Effector memory CD4-positive, alpha-beta T cell (primary cell): ENCODE data around the gene PDXK.

Experiments used
- DNase-seq, 3 donors: peaks; one replicate each; pipeline ENCODE4 v3.0.0-alpha.2; 2020
- H3K27ac ChIP-seq: 2 replicates; pipeline ENCODE4 v1.7.0; 2013; ENCODE audit warnings: mild to moderate bottlenecking, low read length, moderate library complexity; ENCODE audit not compliant: insufficient read depth, poor library complexity, severe bottlenecking
- H3K27me3 ChIP-seq: replicated peaks from 2 replicates; pipeline ENCODE4 v1.7.0; 2013; ENCODE audit warnings: mild to moderate bottlenecking, low read length; ENCODE audit not compliant: insufficient read depth, control insufficient read depth, poor library complexity, severe bottlenecking
- H3K36me3 ChIP-seq: 2 replicates; pipeline ENCODE4 v1.7.0; 2013; ENCODE audit warnings: mild to moderate bottlenecking, low read length, moderate library complexity; ENCODE audit not compliant: control insufficient read depth, insufficient read depth
- H3K4me1 ChIP-seq: 2 replicates; pipeline ENCODE4 v1.7.0; 2013; ENCODE audit warnings: low read length, mild to moderate bottlenecking; ENCODE audit not compliant: control insufficient read depth, insufficient read depth, poor library complexity, severe bottlenecking
- H3K4me3 ChIP-seq: 2 replicates; pipeline ENCODE4 v1.7.0; 2013; ENCODE audit warnings: low read length, low read depth, mild to moderate bottlenecking; ENCODE audit not compliant: insufficient read depth, poor library complexity, severe bottlenecking
- H3K9me3 ChIP-seq: 2 replicates; pipeline ENCODE4 v1.7.0; 2013; ENCODE audit warnings: mild to moderate bottlenecking, low read length, moderate library complexity; ENCODE audit not compliant: control insufficient read depth

PDXK gene

GRCh38 chr21:43687566-43688399 is 31.1 kb upstream of the PDXK start:
- H3K27me3 ChIP-seq: no peaks in the 10 kb centered on the region
- no peaks in the 10 kb centered on the region for H3K9me3 ChIP-seq
- peaks cover 90% of the 10 kb centered on the region for H3K36me3 ChIP-seq
- no peak overlapping the region for H3K4me3 ChIP-seq
- H3K4me1 ChIP-seq: no peaks in the 10 kb centered on the region
- no peak for DNase-seq
- H3K27ac ChIP-seq: no peak overlapping the region

GRCh38 chr21:43688906-43689305 is 30.0 kb upstream of the PDXK start:
- Histone ChIP-seq H3K27ac (no peak overlapping the region), H3K9me3 (no peaks in the 10 kb centered on the region), H3K4me3 (no peak overlapping the region), H3K36me3 (peaks cover 94% of the 10 kb centered on the region), H3K27me3 (no peaks in the 10 kb centered on the region), H3K4me1 (no peaks in the 10 kb centered on the region)
- DNase-seq: no peak

GRCh38 chr21:43689556-43690337 is 29.2 kb upstream of the PDXK start:
- no peaks in the 10 kb centered on the region for H3K27me3 ChIP-seq
- H3K36me3 ChIP-seq: peaks cover 96% of the 10 kb centered on the region
- no peaks in the 10 kb centered on the region for H3K4me1 ChIP-seq
- H3K4me3 ChIP-seq: no peak overlapping the region
- H3K27ac ChIP-seq: no peak overlapping the region
- H3K9me3 ChIP-seq: no peaks in the 10 kb centered on the region
- DNase-seq: no peak

GRCh38 chr21:43690346-43690745 is 28.6 kb upstream of the PDXK start:
- H3K9me3 ChIP-seq: no peaks in the 10 kb centered on the region
- H3K4me3 ChIP-seq: no peak overlapping the region
- H3K4me1 ChIP-seq: no peaks in the 10 kb centered on the region
- H3K36me3 ChIP-seq: peaks cover 92% of the 10 kb centered on the region
- no peak overlapping the region for H3K27ac ChIP-seq
- H3K27me3 ChIP-seq: no peaks in the 10 kb centered on the region
- DNase-seq: no peak

- no peaks in the 10 kb centered on the region for H3K9me3 ChIP-seq
- no peaks in the 10 kb centered on the region for H3K4me1 ChIP-seq
- peaks cover 90% of the 10 kb centered on the region for H3K36me3 ChIP-seq
- H3K27ac ChIP-seq: no peak overlapping the region
- H3K27me3 ChIP-seq: no peaks in the 10 kb centered on the region
- no peak overlapping the region for H3K4me3 ChIP-seq
- no peak for DNase-seq
These were observed 27.7 kb upstream of the PDXK start for GRCh38 chr21:43691086-43691795.

GRCh38 chr21:43691801-43692200 is 27.1 kb upstream of the PDXK start:
- H3K4me1 ChIP-seq: no peaks in the 10 kb centered on the region
- peaks cover 88% of the 10 kb centered on the region for H3K36me3 ChIP-seq
- no peak for DNase-seq
- no peak overlapping the region for H3K4me3 ChIP-seq
- H3K27ac ChIP-seq: no peak overlapping the region
- H3K9me3 ChIP-seq: no peaks in the 10 kb centered on the region
- H3K27me3 ChIP-seq: no peaks in the 10 kb centered on the region

GRCh38 chr21:43692949-43693348 is 26.0 kb upstream of the PDXK start:
- Histone ChIP-seq H3K9me3 (no peaks in the 10 kb centered on the region), H3K4me3 (no peak overlapping the region), H3K27ac (no peak overlapping the region), H3K27me3 (no peaks in the 10 kb centered on the region), H3K4me1 (no peaks in the 10 kb centered on the region), H3K36me3 (peaks cover 76% of the 10 kb centered on the region)
- DNase-seq: no peak

- no peak for DNase-seq
- peaks cover 66% of the 10 kb centered on the region for H3K36me3 ChIP-seq
- H3K4me1 ChIP-seq: no peaks in the 10 kb centered on the region
- H3K9me3 ChIP-seq: no peaks in the 10 kb centered on the region
- H3K27me3 ChIP-seq: no peaks in the 10 kb centered on the region
- H3K4me3 ChIP-seq: no peak overlapping the region
- H3K27ac ChIP-seq: no peak overlapping the region
These were observed 24.9 kb upstream of the PDXK start for GRCh38 chr21:43693981-43694380.

GRCh38 chr21:43694437-43695079 is 24.4 kb upstream of the PDXK start:
- H3K36me3 ChIP-seq: peaks cover 60% of the 10 kb centered on the region
- no peaks in the 10 kb centered on the region for H3K27me3 ChIP-seq
- no peaks in the 10 kb centered on the region for H3K9me3 ChIP-seq
- H3K4me1 ChIP-seq: no peaks in the 10 kb centered on the region
- H3K4me3 ChIP-seq: no peak overlapping the region
- H3K27ac ChIP-seq: no peak overlapping the region
- DNase-seq: no peak
